SU-DHL-6 (cell line): Measurements from ENCODE around the gene PINK1.

Experiments
- H2AFZ ChIP-seq: fragments of 200-600 bp; sonication (generic); 2 replicates; pipeline ENCODE4 v1.6.1; 2014; ENCODE audit warnings: low read depth, mild to moderate bottlenecking, moderate library complexity, mixed read lengths, antibody characterized with exemption, low read length; ENCODE audit not compliant: severe bottlenecking
- H3F3A ChIP-seq: fragments of 200-600 bp; shearing (Covaris generic); 2 replicates; pipeline ENCODE4 v1.6.0; 2016; ENCODE audit warnings: antibody characterized with exemption, mild to moderate bottlenecking; ENCODE audit not compliant: insufficient read depth
- H3K27ac ChIP-seq: fragments of 200-600 bp; sonication (generic); 2 replicates; pipeline ENCODE4 v1.5.1; 2016; ENCODE audit warnings: low read depth, mild to moderate bottlenecking, low read length, moderate library complexity, mixed read lengths
- H3K27me3 ChIP-seq: fragments of 200-600 bp; sonication (generic), shearing (Covaris generic); 2 replicates; pipeline ENCODE4 v1.6.0; 2014; ENCODE audit warnings: mild to moderate bottlenecking, low read length
- H3K36me3 ChIP-seq: fragments of 200-600 bp; sonication (generic); 2 replicates; pipeline ENCODE4 v1.6.1; 2014; ENCODE audit warnings: mild to moderate bottlenecking, low read length, mixed read lengths
- H3K4me2 ChIP-seq: fragments of 300-600, 200-600 bp; shearing (Covaris generic), sonication (generic); 2 replicates; pipeline ENCODE4 v1.6.0; 2014; ENCODE audit warnings: low read length, low read depth, mild to moderate bottlenecking; ENCODE audit not compliant: poor library complexity, severe bottlenecking
- H3K4me3 ChIP-seq: fragments of 200-600 bp; sonication (generic); 2 replicates; pipeline ENCODE4 v1.5.1; 2014; ENCODE audit warnings: antibody characterized with exemption, low read length, mild to moderate bottlenecking, mixed read lengths; ENCODE audit not compliant: insufficient read depth, poor library complexity, severe bottlenecking
- H3K79me2 ChIP-seq: fragments of 200-600 bp; sonication (generic); 2 replicates; pipeline ENCODE4 v1.6.1; 2014; ENCODE audit warnings: mild to moderate bottlenecking, low read length, moderate library complexity; ENCODE audit not compliant: insufficient read depth
- H3K9ac ChIP-seq: fragments of 200-600 bp; sonication (generic); 2 replicates; pipeline ENCODE4 v1.7.0; 2014; ENCODE audit warnings: mild to moderate bottlenecking, low read length
- H3K9me2 ChIP-seq: fragments of 200-600 bp; sonication (generic); replicated peaks from 2 replicates; pipeline ENCODE4 v1.6.1; 2014; ENCODE audit warnings: low read length; ENCODE audit not compliant: insufficient read depth
- H3K9me3 ChIP-seq: fragments of 200-600 bp; sonication (generic); 2 replicates; pipeline ENCODE4 v1.6.1; 2014; ENCODE audit warnings: low read length, mixed read lengths; ENCODE audit not compliant: insufficient read depth
- H4K20me1 ChIP-seq: fragments of 200-600 bp; sonication (generic); 2 replicates; pipeline ENCODE4 v1.6.1; 2014; ENCODE audit warnings: low read depth, mild to moderate bottlenecking, antibody characterized with exemption, low read length, moderate library complexity, mixed read lengths
- CTCF ChIP-seq: fragments of 200-600 bp; sonication (generic); IDR thresholded peaks from one replicate; pipeline ENCODE4 v1.5.1; 2017; ENCODE audit warnings: antibody characterized with exemption, mild to moderate bottlenecking, low read length, moderate library complexity; ENCODE audit not compliant: insufficient read depth, poor library complexity, severe bottlenecking
- EZH2phosphoT487 ChIP-seq: fragments of 200-600 bp; sonication (generic), shearing (Covaris generic); conservative IDR thresholded peaks from 2 replicates; pipeline ENCODE4 v1.6.1; 2018; ENCODE audit warnings: mild to moderate bottlenecking, antibody characterized with exemption, low read length, moderate library complexity, mixed read lengths

PINK1 gene

GRCh38 chr1:20645414-20645813 lies 12.2 kb downstream of the PINK1 start:
- H2AFZ ChIP-seq: no peak overlapping the region
- no peaks in the 10 kb centered on the region for H3K9me3 ChIP-seq
- no peaks in the 10 kb centered on the region for H3K27me3 ChIP-seq
- H3K4me3 ChIP-seq: no peak overlapping the region
- no peaks in the 10 kb centered on the region for H3K79me2 ChIP-seq
- no peaks in the 10 kb centered on the region for H3K36me3 ChIP-seq
- no peak for TF ChIP-seq CTCF
- no peak for TF ChIP-seq EZH2phosphoT487
- H3K9me2 ChIP-seq: no peaks in the 10 kb centered on the region
- H3K9ac ChIP-seq: no peak overlapping the region
- H3K27ac ChIP-seq: no peak overlapping the region
- H4K20me1 ChIP-seq: no peaks in the 10 kb centered on the region
- no peak overlapping the region for H3K4me2 ChIP-seq
- H3F3A ChIP-seq: no peaks in the 10 kb centered on the region

- Histone ChIP-seq H3K4me3 (no peak overlapping the region), H3K9ac (no peak overlapping the region), H3K9me3 (no peaks in the 10 kb centered on the region), H3K4me2 (no peak overlapping the region), H2AFZ (no peak overlapping the region), H3K27ac (no peak overlapping the region), H3K79me2 (no peaks in the 10 kb centered on the region), H3K36me3 (peaks cover 6% of the 10 kb centered on the region; the same call in 1 of the 2 replicates), H4K20me1 (no peaks in the 10 kb centered on the region), H3K9me2 (no peaks in the 10 kb centered on the region), H3K27me3 (no peaks in the 10 kb centered on the region), H3F3A (no peaks in the 10 kb centered on the region)
- TF ChIP-seq EZH2phosphoT487 (no peak), CTCF (no peak)
Measured at GRCh38 chr1:20648438-20648837, 15.2 kb downstream of the PINK1 start.

- Histone ChIP-seq H2AFZ (no peak overlapping the region), H3F3A (no peaks in the 10 kb centered on the region), H3K4me3 (no peak overlapping the region), H3K4me2 (no peak overlapping the region), H3K9me2 (no peaks in the 10 kb centered on the region), H3K9ac (no peak overlapping the region), H4K20me1 (no peaks in the 10 kb centered on the region), H3K27ac (no peak overlapping the region), H3K79me2 (no peaks in the 10 kb centered on the region), H3K36me3 (peaks cover 6% of the 10 kb centered on the region; the same call in 1 of the 2 replicates), H3K9me3 (no peaks in the 10 kb centered on the region), H3K27me3 (no peaks in the 10 kb centered on the region)
- TF ChIP-seq CTCF (no peak), EZH2phosphoT487 (no peak)
Measured at GRCh38 chr1:20648946-20649345, 15.7 kb downstream of the PINK1 start.
